HG03280 (cell line): ENCODE measurements around the gene DOCK3.
"Not testable (repeated sequence)": the region's sequence is repeated elsewhere in the genome, so short reads cannot be mapped to it uniquely, and the experiment has no call there.

Experiments used
- ATAC-seq: cut with Tn5 transposase; IDR thresholded peaks from one replicate; pipeline ENCODE4 v1.9.1; 2021; ENCODE audit warnings: mild to moderate bottlenecking, moderate library complexity; ENCODE audit not compliant: unreplicated experiment

The DOCK3 gene

GRCh38 chr3:51092141-51092540 is 417.4 kb downstream of the DOCK3 start:
- ATAC-seq = not testable (repeated sequence)

GRCh38 chr3:51094838-51095237 is 420.1 kb downstream of the DOCK3 start:
- ATAC-seq = not testable (repeated sequence)

GRCh38 chr3:51099794-51100535 is 425.2 kb downstream of the DOCK3 start:
- ATAC-seq = no peak

GRCh38 chr3:51100536-51100851 is 425.8 kb downstream of the DOCK3 start:
- no peak for ATAC-seq

GRCh38 chr3:51102396-51102795 is 427.7 kb downstream of the DOCK3 start:
- no peak for ATAC-seq

GRCh38 chr3:51106242-51106876 is 431.6 kb downstream of the DOCK3 start:
- no peak for ATAC-seq

DNA sequence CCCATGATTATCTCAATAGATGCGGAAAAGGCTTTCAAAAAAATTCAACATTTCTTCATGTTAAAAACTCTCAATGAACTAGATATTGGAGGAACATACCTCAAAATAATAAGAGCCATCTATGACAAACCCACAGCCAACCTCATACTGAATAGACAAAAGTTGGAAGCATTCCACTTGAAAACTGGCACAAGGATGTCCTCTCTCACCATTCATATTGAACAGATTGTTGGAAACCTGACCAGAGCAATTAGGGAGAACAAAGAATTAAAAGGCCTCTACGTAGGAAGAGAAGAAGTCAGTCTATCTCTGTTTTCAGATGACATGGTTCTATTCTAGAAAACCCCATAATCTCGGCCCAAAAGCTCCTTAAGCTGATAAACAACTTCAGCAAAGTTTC is 435.9 kb downstream of the DOCK3 start:
- ATAC-seq = no peak

GRCh38 chr3:51122944-51123343 is 448.2 kb downstream of the DOCK3 start:
- no peak for ATAC-seq

- ATAC-seq = no peak
Observed at GRCh38 chr3:51123531-51123930, 448.8 kb downstream of the DOCK3 start.

- ATAC-seq = not testable (repeated sequence)
Observed at GRCh38 chr3:51131607-51132006, 456.9 kb downstream of the DOCK3 start.

DNA sequence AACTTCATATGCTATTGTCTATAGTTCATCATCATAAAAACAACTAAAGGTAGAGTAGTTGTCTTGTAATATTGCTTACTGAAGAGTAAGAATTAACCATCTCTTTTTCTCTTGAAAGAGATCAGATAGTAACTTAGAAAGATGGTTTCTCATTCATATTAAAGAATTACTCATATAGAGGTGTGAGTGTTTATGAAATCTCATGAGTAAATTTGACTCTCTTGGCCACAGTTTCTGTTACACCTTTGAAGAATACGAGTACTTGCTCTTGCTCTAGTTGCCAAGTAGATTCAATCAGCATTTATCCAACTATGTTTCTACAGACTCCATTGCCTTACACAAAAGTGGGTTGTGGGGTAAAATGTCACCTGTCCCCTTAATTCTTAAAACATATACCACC is 463.0 kb downstream of the DOCK3 start:
- ATAC-seq = no peak

GRCh38 chr3:51139616-51140015 is 464.9 kb downstream of the DOCK3 start:
- no peak for ATAC-seq

DNA sequence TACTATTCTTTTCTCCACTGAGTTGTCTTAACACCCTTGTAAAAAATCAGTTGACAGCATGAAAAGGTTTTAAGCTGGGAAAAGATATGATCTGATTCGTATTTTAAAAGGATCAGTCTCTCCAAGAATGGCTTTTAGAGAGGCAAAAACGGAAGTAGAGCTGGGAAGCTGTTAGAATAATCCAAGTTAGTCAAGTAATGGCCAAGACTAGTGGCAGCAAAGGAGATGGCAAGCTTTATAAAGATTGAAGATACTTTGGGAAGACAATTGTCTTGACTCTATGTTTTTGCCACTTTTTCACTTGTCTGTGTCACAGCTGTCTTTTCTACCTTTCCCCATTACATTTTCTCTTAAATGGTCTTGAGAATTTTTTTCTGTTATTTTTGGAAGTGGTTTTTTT is 466.8 kb downstream of the DOCK3 start:
- no peak for ATAC-seq

DNA sequence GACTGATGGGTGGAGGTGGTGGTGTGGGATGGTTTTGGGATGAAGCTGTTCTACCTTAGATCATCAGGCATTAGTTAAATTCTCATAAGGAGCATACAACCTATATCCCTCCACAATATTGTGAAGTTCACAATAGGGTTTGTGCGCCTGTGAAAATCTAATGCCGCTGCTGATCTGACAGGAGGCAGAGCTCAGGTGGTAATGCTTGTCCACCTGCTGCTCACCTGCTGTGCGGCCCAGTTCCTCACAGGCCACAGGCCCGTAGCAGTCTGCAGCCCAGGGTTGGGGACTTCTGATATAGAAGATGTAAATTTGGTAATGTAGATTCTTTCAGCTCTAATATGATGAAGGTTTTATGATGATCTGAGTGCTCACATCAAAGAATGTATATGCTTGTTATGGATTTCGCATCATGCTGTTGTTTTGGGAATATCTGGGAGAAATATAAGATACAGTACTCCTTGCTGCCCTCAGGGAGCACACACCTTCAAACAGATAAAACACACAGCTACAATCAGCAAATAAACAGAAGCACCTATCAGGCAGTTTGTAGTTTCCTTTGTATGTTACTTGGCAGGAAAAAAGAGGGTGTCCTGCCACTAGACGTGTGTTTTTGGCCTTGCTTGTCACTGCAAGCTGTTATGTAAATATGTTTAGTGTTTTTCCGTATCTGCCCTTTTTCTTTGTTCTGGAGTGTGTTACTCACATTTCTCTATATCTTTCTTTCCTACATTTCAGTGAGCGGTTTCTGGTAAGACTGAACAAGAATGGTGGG is 471.3 kb downstream of the DOCK3 start:
- no peak for ATAC-seq

DNA sequence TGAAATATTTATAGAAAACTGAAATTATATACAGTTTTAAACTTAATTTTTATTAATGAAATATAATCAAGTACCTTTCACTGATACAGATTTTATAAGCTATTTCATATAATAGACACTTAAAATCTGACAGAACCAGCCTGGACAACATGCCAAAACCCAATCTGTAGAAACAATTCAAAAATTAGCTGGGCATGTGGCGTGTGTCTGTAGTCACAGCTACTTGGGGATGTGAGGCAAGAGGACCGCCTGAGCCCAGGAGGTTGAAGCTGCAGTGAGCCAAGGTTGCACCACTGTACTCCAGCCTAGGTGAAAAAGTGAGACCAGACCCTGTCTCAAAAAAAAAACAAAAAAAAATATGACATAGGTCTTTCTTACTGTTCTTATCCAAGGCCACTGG is 472.1 kb downstream of the DOCK3 start:
- no peak for ATAC-seq

- ATAC-seq = no peak
Observed at GRCh38 chr3:51156147-51156546, 481.4 kb downstream of the DOCK3 start.

DNA sequence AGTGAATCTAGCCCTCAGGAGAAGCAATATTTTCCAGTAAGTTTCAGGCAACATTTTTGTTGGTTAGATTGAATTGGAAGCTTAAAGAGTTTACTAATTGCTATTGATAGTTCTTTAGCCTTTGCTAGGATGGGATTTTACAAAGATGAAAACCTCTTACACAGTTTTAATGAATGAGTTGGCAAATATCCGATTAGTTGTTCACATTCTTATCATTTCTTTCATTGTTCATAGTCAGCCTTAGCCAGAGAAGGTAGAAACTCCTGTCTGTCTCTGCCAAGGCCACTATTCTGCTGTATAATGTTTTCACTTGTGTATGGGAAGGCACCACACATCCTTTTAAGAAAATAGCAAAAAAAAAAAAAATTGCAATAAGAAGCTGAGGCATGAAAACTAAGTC is 488.3 kb downstream of the DOCK3 start:
- no peak for ATAC-seq

DNA sequence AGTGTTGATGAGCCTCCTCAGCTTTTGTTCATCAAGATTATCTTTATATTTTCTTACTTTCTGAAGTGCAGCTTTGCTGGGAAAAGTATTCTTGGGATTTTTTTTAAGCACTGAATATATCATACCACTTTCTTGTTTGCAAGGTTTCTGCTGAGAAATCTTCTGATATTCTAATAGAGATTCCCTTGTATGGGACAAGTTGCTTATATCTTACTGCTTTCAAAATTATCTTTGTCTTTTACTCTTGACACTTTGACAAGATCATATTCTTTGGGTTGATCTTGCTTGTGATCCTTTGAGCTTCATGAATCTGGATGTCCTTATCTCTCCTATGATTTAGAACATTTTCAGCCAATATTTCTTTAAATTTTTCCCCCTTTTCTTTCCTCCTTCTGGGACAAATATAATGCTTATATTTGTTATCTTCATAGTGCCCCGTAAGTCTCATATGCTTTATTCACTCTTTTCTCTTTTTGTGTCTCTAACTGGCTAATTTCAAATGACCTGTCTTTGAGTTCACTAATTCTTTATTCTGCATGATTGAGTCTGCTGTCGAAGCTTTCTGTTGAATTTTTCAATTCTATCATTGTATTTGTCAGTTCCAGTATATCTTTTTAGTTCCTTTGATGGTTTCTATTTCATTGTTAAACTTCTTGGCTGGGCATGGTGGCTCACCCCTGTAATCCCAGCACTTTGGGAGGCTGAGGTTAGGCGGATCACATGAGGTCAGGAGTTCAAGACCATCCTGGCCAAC is 499.0 kb downstream of the DOCK3 start:
- ATAC-seq = no peak

DNA sequence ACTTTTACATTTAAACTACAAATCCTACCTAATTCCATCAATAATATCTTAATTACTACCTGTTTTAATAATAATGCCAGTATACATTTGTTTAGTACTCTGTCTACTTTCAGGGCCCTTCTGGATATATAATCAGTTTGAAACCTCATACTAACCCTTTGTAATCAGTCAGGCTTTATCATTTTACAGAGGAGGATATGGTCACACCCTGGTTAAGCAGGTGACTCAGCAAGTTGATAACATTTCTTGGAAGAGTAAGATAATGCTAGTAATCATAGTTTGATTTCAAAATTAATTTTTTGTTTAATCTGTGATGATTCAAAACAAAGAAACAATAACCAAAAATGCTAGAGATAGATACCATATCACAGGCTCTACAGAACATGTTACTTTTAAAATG is 502.2 kb downstream of the DOCK3 start:
- ATAC-seq = no peak

- ATAC-seq = not testable (repeated sequence)
Observed at GRCh38 chr3:51186446-51186845, 511.7 kb downstream of the DOCK3 start.

GRCh38 chr3:51190199-51190598 is 515.5 kb downstream of the DOCK3 start:
- ATAC-seq = no peak
